H9 (cell line): ENCODE results near the gene TBC1D22A. TPM values are rescaled to one million over a fixed set of nuclear protein-coding genes. Genes with fewer than 3 reads are reported as not detected.
A peak's percentile ranks its signal among the peaks of the same experiment; 100 is the strongest.

Experiments
- DNase-seq: peaks from one replicate; pipeline ENCODE4 v3.0.0-alpha.2; 2017
- H2AFZ ChIP-seq: one replicate; pipeline ENCODE4 v1.6.1; 2013; ENCODE audit warnings: mild to moderate bottlenecking, low read length, control low read depth, moderate library complexity
- H2AK5ac ChIP-seq: 2 replicates; pipeline ENCODE4 v1.6.1; 2013; ENCODE audit warnings: low read length, control low read depth, mixed read lengths; ENCODE audit not compliant: insufficient read length
- H2BK120ac ChIP-seq: one replicate; pipeline ENCODE4 v1.6.1; 2013; ENCODE audit warnings: low read depth, mild to moderate bottlenecking, low read length, control low read depth, inconsistent platforms; ENCODE audit not compliant: poor library complexity, severe bottlenecking
- H2BK12ac ChIP-seq: 2 replicates; pipeline ENCODE4 v1.6.1; 2013; ENCODE audit warnings: low read length, control low read depth, mixed read lengths, low read depth; ENCODE audit not compliant: insufficient read length
- H2BK15ac ChIP-seq: 2 replicates; pipeline ENCODE4 v1.6.1; 2013; ENCODE audit warnings: low read depth, low read length, control low read depth
- H2BK20ac ChIP-seq: one replicate; pipeline ENCODE4 v1.6.1; 2013; ENCODE audit warnings: low read depth, mild to moderate bottlenecking, low read length, control low read depth, inconsistent platforms; ENCODE audit not compliant: poor library complexity, severe bottlenecking
- H2BK5ac ChIP-seq: 2 replicates; pipeline ENCODE4 v1.6.1; 2013; ENCODE audit warnings: low read length, control low read depth, mixed read lengths; ENCODE audit not compliant: insufficient read length
- H3K14ac ChIP-seq: 2 replicates; pipeline ENCODE4 v1.6.1; 2013; ENCODE audit warnings: low read length, control low read depth; ENCODE audit not compliant: insufficient read depth
- H3K18ac ChIP-seq: 2 replicates; pipeline ENCODE4 v1.6.1; 2013; ENCODE audit warnings: low read depth, mild to moderate bottlenecking, mixed read lengths, low read length, control low read depth; ENCODE audit not compliant: insufficient read length
- H3K23ac ChIP-seq: 2 replicates; pipeline ENCODE4 v1.6.1; 2013; ENCODE audit warnings: low read length, control low read depth, mixed read lengths, low read depth; ENCODE audit not compliant: insufficient read length
- H3K23me2 ChIP-seq: 2 replicates; pipeline ENCODE4 v1.6.1; 2013; ENCODE audit warnings: low read depth, mild to moderate bottlenecking, mixed read lengths, low read length, control low read depth; ENCODE audit not compliant: insufficient read length, poor library complexity, severe bottlenecking
- H3K27ac ChIP-seq: 2 replicates; pipeline ENCODE4 v1.5.1; 2013; ENCODE audit warnings: low read length, control low read depth, mixed read lengths, low read depth; ENCODE audit not compliant: insufficient read length
- H3K27me3 ChIP-seq: 2 replicates; pipeline ENCODE4 v1.6.1; 2013; ENCODE audit warnings: low read length, control low read depth, inconsistent platforms; ENCODE audit not compliant: insufficient read depth
- H3K4ac ChIP-seq: 2 replicates; pipeline ENCODE4 v1.6.1; 2013; ENCODE audit warnings: low read depth, mild to moderate bottlenecking, control low read depth, inconsistent platforms, low read length, moderate library complexity
- H3K4me1 ChIP-seq: 2 replicates; pipeline ENCODE4 v1.6.1; 2013; ENCODE audit warnings: low read length, control low read depth, inconsistent platforms; ENCODE audit not compliant: insufficient read depth
- H3K4me2 ChIP-seq: 2 replicates; pipeline ENCODE4 v1.6.1; 2013; ENCODE audit warnings: low read length, control low read depth, mixed read lengths; ENCODE audit not compliant: insufficient read length, insufficient read depth
- H3K56ac ChIP-seq: 2 replicates; pipeline ENCODE4 v1.6.1; 2013; ENCODE audit warnings: low read depth, mild to moderate bottlenecking, mixed read lengths, low read length, control low read depth; ENCODE audit not compliant: insufficient read length
- H3K79me1 ChIP-seq: 2 replicates; pipeline ENCODE4 v1.6.1; 2013; ENCODE audit warnings: low read depth, mild to moderate bottlenecking, moderate library complexity, low read length, control low read depth, inconsistent platforms; ENCODE audit not compliant: insufficient read depth, poor library complexity, severe bottlenecking
- H3K79me2 ChIP-seq: 2 replicates; pipeline ENCODE4 v1.6.1; 2013; ENCODE audit warnings: low read length, control low read depth, inconsistent platforms; ENCODE audit not compliant: insufficient read depth
- H3K9ac ChIP-seq: 2 replicates; pipeline ENCODE4 v1.6.1; 2013; ENCODE audit warnings: low read length, control low read depth, mixed read lengths; ENCODE audit not compliant: insufficient read length; ENCODE audit errors: extremely low read depth
- H3K9me3 ChIP-seq: one replicate; pipeline ENCODE4 v1.6.1; 2013; ENCODE audit warnings: low read depth, low read length, inconsistent platforms; ENCODE audit not compliant: control insufficient read depth
- H3T11ph ChIP-seq: one replicate; pipeline ENCODE4 v1.6.1; 2013; ENCODE audit warnings: mild to moderate bottlenecking, low read length, control low read depth, inconsistent platforms
- H4K20me1 ChIP-seq: one replicate; pipeline ENCODE4 v1.6.1; 2013; ENCODE audit not compliant: control insufficient read depth, insufficient read length, insufficient read depth
- H4K5ac ChIP-seq: 2 replicates; pipeline ENCODE4 v1.6.1; 2013; ENCODE audit warnings: low read depth, mild to moderate bottlenecking, mixed read lengths, low read length, control low read depth; ENCODE audit not compliant: insufficient read length
- H4K8ac ChIP-seq: replicated peaks from 2 replicates; pipeline ENCODE4 v1.6.1; 2013; ENCODE audit warnings: low read length, control low read depth, mixed read lengths, low read depth; ENCODE audit not compliant: insufficient read length
- H4K91ac ChIP-seq: 2 replicates; pipeline ENCODE4 v1.6.1; 2013; ENCODE audit warnings: low read depth, mild to moderate bottlenecking, moderate library complexity, mixed read lengths, low read length, control low read depth; ENCODE audit not compliant: insufficient read length
- H3K27ac Mint-ChIP-seq, 3 experiments: 2 replicates in 2 of 3; 3 replicates in 1 of 3; pipeline ENCODE4 v1.8.0; 2020 to 2021; ENCODE audit warnings: mixed read lengths in 3 of 3, mild to moderate bottlenecking in 1 of 3, moderate library complexity in 1 of 3
- H3K27me3 Mint-ChIP-seq: 2 replicates; pipeline ENCODE4 v1.8.0; 2021; ENCODE audit warnings: low read depth, mild to moderate bottlenecking, moderate library complexity, mixed read lengths
- H3K36me3 Mint-ChIP-seq, 3 experiments: 2 replicates in 2 of 3; 3 replicates in 1 of 3; pipeline ENCODE4 v1.8.0; 2020 to 2021; ENCODE audit warnings: low read depth in 3 of 3, mixed read lengths in 3 of 3; ENCODE audit not compliant: insufficient read depth in 1 of 3
- H3K4me1 Mint-ChIP-seq, 2 experiments: 2 replicates each; pipeline ENCODE4 v1.8.0; 2020; ENCODE audit warnings: mixed read lengths in 2 of 2
- H3K4me3 Mint-ChIP-seq, 2 experiments: 2 replicates in 1 of 2; 3 replicates in 1 of 2; pipeline ENCODE4 v1.8.0; 2020 to 2021; ENCODE audit warnings: mild to moderate bottlenecking in 2 of 2, mixed read lengths in 2 of 2, moderate library complexity in 1 of 2
- H3K9me3 Mint-ChIP-seq, 2 experiments: 2 replicates in 1 of 2; 3 replicates in 1 of 2; pipeline ENCODE4 v1.8.0; 2020; ENCODE audit warnings: mild to moderate bottlenecking in 2 of 2, mixed read lengths in 2 of 2, moderate library complexity in 1 of 2
- WGBS: extraction: QIAGEN DNeasy Blood & Tissue Kit; methylation state at CpG from one replicate; pipeline ENCODE4 v1.1.7; 2013; ENCODE audit warnings: missing lambda C conversion rate, low lambda C conversion rate, mixed read lengths; ENCODE audit not compliant: insufficient read length; ENCODE audit errors: extremely low coverage; 5-methylcytosine and 5-hydroxymethylcytosine counted together
- total RNA-seq: library from RNA; stranded (reverse); gene quantifications from 2 replicates; pipeline ENCODE4 v1.2.1, GENCODE V29; 2021
- TF ChIP-seq, protein P1 (sequence below): fragments of 200-600 bp; sonication (generic); conservative IDR thresholded peaks from 3 replicates; pipeline ENCODE4 v1.8.0; 2021; ENCODE audit warnings: antibody characterized with exemption, mild to moderate bottlenecking

Gene TBC1D22A
- total RNA-seq, 1 experiment from 2014 or later: 20.8 TPM

DNA sequence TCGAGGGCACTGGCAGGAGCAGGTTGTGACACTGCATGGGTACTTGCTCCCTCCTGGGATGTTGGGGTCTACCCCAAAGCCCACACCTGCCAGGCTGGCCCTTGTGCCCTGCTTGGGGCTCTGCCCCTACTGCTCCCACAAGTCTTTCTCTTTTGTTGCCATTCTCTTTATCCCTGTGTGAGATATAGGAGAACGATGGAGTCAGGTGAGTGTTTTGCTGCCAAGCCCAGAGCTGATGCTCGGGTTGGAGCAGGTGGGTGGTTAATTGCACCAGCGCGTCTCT lies 292.6 kb downstream of the TBC1D22A start:
- Mint-ChIP-seq H3K4me1 (peaks cover 5 to 23% of the 10 kb centered on the region in 2 experiments), H3K36me3 (peaks cover 0 to 6% (median 2%) of the 10 kb centered on the region in 3 experiments; a peak in 2 of 7 replicates), H3K4me3 (no peak overlapping the region), H3K27ac (peak overlapping the region in 2 of 3 experiments; percentile 42 to 55; a peak in 2 of 7 replicates), H3K9me3 (no peaks in the 10 kb centered on the region), H3K27me3 (no peaks in the 10 kb centered on the region; the same call in 1 of the 2 replicates)
- H3T11ph ChIP-seq: no peak overlapping the region
- H3K9ac ChIP-seq: no peak overlapping the region
- H2BK15ac ChIP-seq: no peak overlapping the region
- H2BK20ac ChIP-seq: no peak overlapping the region
- no peaks in the 10 kb centered on the region for H3K4me1 ChIP-seq
- H2BK12ac ChIP-seq: no peak overlapping the region
- no peak overlapping the region for H3K18ac ChIP-seq
- H2BK120ac ChIP-seq: no peak overlapping the region
- no peak overlapping the region for H3K4ac ChIP-seq
- TF ChIP-seq, protein P1, sequence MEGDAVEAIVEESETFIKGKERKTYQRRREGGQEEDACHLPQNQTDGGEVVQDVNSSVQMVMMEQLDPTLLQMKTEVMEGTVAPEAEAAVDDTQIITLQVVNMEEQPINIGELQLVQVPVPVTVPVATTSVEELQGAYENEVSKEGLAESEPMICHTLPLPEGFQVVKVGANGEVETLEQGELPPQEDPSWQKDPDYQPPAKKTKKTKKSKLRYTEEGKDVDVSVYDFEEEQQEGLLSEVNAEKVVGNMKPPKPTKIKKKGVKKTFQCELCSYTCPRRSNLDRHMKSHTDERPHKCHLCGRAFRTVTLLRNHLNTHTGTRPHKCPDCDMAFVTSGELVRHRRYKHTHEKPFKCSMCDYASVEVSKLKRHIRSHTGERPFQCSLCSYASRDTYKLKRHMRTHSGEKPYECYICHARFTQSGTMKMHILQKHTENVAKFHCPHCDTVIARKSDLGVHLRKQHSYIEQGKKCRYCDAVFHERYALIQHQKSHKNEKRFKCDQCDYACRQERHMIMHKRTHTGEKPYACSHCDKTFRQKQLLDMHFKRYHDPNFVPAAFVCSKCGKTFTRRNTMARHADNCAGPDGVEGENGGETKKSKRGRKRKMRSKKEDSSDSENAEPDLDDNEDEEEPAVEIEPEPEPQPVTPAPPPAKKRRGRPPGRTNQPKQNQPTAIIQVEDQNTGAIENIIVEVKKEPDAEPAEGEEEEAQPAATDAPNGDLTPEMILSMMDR: no peak
- H4K20me1 ChIP-seq: no peaks in the 10 kb centered on the region
- no peaks in the 10 kb centered on the region for H3K23me2 ChIP-seq
- H2AFZ ChIP-seq: no peak overlapping the region
- no peak overlapping the region for H3K23ac ChIP-seq
- no peak overlapping the region for H4K5ac ChIP-seq
- no peaks in the 10 kb centered on the region for H3K9me3 ChIP-seq
- H3K14ac ChIP-seq: no peak overlapping the region
- no peaks in the 10 kb centered on the region for H3K27me3 ChIP-seq
- H4K91ac ChIP-seq: no peak overlapping the region
- no peak overlapping the region for H3K27ac ChIP-seq
- no peak overlapping the region for H4K8ac ChIP-seq
- H2AK5ac ChIP-seq: no peak overlapping the region
- H3K79me1 ChIP-seq: no peaks in the 10 kb centered on the region
- H2BK5ac ChIP-seq: no peak overlapping the region
- no peaks in the 10 kb centered on the region for H3K79me2 ChIP-seq
- DNase-seq: no peak
- WGBS: no CpG with 5 or more reads among the region's 5 CpGs
- H3K56ac ChIP-seq: no peak overlapping the region
- no peak overlapping the region for H3K4me2 ChIP-seq
